ENCODE measurements around the gene MAPKBP1. TPM values are rescaled to one million over a fixed set of nuclear protein-coding genes. Genes with fewer than 3 reads are reported as not detected.

MAPKBP1 gene
- total and polyA plus RNA-seq, 12 donors = 3.4 to 27.2 (median 13.3) TPM

DNA sequence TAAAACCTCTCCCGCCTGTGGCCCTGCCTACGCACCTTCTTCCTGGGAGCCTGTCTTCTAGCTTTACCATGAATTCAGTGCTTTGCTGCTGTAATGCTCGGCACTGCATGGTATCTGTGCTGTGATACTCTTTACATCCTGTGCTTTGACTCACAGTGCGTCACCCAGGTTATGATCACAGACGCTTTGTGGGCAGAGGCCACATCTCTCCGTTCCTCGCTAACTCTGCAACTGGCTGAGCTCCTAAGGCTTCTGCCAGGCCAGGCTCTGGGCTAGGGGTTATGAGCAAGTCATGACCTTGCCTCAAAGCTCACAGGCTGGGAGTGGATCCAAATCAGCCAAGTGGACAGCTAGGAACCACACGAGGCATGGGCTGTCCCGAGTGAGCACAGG, 96.4 kb downstream of the MAPKBP1 start:
- H3K27ac ChIP-seq = no peak overlapping the region

DNA sequence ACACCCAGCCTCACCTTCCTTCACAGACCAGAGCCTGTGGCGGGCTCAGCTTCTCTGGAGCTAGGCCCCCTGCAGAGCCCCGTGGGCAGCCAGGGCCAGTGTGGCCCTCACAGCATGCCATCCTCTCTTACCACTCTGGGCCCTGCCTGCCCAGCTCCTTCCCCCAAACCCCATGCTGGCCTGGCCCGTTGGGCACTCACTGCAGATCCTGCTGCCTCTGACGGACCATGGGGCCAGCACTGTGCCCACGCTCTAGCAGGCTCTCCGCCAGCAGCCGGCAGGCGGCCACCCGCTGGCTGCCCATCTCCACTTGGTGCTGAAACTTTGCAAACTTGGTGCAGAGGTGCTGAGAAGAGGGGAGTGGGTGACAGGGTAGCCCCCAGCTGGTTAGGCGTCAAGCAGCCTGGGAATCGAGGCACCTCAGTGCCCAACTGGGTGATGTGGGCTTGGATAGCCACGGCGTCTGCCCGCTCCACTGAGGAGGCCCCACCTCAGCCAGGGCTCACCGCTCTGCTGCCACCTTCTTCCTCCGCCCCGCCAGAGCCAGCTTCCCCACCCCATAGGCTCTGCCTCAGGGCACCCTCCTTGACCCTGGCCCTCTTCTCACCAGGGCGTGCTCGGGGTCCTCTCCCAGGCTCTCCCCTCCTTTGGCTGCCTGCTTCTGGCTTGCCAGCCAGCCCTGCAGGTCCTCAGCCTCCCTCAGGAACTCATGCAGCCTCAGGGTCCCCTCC, 97.1 kb downstream of the MAPKBP1 start:
- intact Hi-C loops (cut with DNase I) = no loop called here
- no peak overlapping the region for H3K4me3 ChIP-seq
- H3K4me1 ChIP-seq = peaks cover 0 to 8% (median 4%) of the 10 kb centered on the region in 9 donors
- H3K9me3 ChIP-seq = no peaks in the 10 kb centered on the region
- TF ChIP-seq, protein P1, sequence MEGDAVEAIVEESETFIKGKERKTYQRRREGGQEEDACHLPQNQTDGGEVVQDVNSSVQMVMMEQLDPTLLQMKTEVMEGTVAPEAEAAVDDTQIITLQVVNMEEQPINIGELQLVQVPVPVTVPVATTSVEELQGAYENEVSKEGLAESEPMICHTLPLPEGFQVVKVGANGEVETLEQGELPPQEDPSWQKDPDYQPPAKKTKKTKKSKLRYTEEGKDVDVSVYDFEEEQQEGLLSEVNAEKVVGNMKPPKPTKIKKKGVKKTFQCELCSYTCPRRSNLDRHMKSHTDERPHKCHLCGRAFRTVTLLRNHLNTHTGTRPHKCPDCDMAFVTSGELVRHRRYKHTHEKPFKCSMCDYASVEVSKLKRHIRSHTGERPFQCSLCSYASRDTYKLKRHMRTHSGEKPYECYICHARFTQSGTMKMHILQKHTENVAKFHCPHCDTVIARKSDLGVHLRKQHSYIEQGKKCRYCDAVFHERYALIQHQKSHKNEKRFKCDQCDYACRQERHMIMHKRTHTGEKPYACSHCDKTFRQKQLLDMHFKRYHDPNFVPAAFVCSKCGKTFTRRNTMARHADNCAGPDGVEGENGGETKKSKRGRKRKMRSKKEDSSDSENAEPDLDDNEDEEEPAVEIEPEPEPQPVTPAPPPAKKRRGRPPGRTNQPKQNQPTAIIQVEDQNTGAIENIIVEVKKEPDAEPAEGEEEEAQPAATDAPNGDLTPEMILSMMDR (IDR thresholded peaks at IDR 0.05) = no peak
- peak overlapping the region in 1 of 10 donors; percentile 40 for H3K27ac ChIP-seq
- ATAC-seq (peak in 2 of 8 donors; percentile 6 to 12), DNase-seq (no peak)
- peaks cover 0 to 5% (median 0%) of the 10 kb centered on the region in 9 donors for H3K36me3 ChIP-seq
- 94% methylated on average over 19 of the region's 19 CpGs for WGBS, 2 donors
- H3K27me3 ChIP-seq = no peaks in the 10 kb centered on the region

More for the DNA sequence above, 96.4 kb downstream of the MAPKBP1 start:
- TF ChIP-seq, protein P1 (IDR thresholded peaks at IDR 0.05) = no peak
- DNase-seq (no peak), ATAC-seq (peak in 5 of 8 donors; percentile 34 to 60 (median 49))
- H3K4me1 ChIP-seq = peaks cover 0 to 8% (median 4%) of the 10 kb centered on the region in 9 donors
- H3K4me3 ChIP-seq = no peak overlapping the region
- intact Hi-C loops (cut with DNase I) = no loop called here
- H3K9me3 ChIP-seq = no peaks in the 10 kb centered on the region
- H3K36me3 ChIP-seq = peaks cover 0 to 10% (median 0%) of the 10 kb centered on the region in 9 donors
- no peaks in the 10 kb centered on the region for H3K27me3 ChIP-seq
- 63 to 66% methylated on average over 9 of the region's 9 CpGs for WGBS, 2 donors

DNA sequence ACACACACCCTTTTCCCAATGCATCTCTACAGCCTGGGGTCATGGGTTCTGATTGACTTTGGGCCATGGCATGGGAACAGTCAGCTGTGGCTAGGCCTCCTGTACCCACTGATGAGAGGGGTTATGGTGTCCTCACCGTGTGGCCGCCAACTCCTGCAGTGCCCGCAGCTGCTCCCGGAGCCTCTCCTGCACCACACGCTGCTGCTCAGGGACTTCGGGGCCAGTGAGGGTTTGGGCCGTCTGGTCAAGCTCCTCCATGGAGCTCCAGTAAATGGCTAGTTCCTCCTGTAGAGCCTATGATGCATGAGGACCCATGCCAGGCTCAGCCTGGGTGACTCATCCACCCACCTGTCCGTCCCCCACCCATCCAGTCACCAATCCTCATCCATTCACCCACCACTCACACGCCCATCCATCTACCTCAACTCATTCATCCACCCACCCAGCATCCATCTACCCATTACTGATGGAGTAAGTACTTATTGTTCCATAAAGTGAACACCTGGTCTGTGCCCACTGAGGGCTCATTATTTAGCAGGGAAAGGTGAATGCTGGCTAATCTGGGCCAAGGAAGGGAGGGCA, 98.0 kb downstream of the MAPKBP1 start:
- no peaks in the 10 kb centered on the region for H3K36me3 ChIP-seq
- intact Hi-C loops (cut with DNase I) = no loop called here
- H3K27me3 ChIP-seq = no peaks in the 10 kb centered on the region
- ATAC-seq (no peak), DNase-seq (no peak)
- no peak overlapping the region for H3K4me3 ChIP-seq
- no peak overlapping the region for H3K27ac ChIP-seq
- H3K9me3 ChIP-seq = no peaks in the 10 kb centered on the region
- peaks cover 0 to 8% (median 4%) of the 10 kb centered on the region in 9 donors for H3K4me1 ChIP-seq
- TF ChIP-seq, protein P1 (IDR thresholded peaks at IDR 0.05) = no peak
- 94 to 96% methylated on average over 9 of the region's 9 CpGs for WGBS, 2 donors

DNA sequence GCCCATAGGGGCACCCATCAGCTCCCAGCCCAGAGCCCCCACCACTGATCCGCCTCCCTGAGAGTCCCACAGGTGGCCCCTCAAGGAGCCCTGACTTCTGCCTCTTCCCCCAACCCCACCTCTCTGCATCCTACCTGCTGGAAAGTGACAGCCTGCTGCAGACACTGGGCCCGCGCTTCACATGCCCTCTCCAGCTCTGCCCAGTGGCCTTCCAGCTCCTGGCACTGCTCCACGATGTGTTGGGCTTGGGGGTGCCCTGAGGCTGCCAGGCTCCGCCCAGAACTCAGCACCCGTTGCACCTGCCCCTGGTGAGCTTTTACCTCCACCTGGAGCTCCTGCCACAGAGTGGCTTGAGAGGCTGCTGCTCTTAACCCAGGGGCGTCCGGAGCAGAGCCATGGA, 99.4 kb downstream of the MAPKBP1 start:
- ATAC-seq (no peak), DNase-seq (no peak)
- intact Hi-C loops (cut with DNase I) = no loop called here
- no peaks in the 10 kb centered on the region for H3K27me3 ChIP-seq
- H3K9me3 ChIP-seq = no peaks in the 10 kb centered on the region
- 93 to 94% methylated on average over 8 of the region's 8 CpGs for whole genome bisulfite sequencing, 2 donors
- H3K4me3 ChIP-seq = no peak overlapping the region
- TF ChIP-seq, protein P1 (IDR thresholded peaks at IDR 0.05) = no peak
- no peak overlapping the region for H3K27ac ChIP-seq
- no peaks in the 10 kb centered on the region for H3K36me3 ChIP-seq
- peaks cover 0 to 17% (median 10%) of the 10 kb centered on the region in 9 donors for H3K4me1 ChIP-seq

Data from heart right ventricle (tissue), 16 donors.